ENCODE measurements around the gene DRD4.
"Not testable (repeated sequence)": the region's sequence is repeated elsewhere in the genome, so short reads cannot be mapped to it uniquely, and the experiment has no call there.

DRD4 gene

DNA sequence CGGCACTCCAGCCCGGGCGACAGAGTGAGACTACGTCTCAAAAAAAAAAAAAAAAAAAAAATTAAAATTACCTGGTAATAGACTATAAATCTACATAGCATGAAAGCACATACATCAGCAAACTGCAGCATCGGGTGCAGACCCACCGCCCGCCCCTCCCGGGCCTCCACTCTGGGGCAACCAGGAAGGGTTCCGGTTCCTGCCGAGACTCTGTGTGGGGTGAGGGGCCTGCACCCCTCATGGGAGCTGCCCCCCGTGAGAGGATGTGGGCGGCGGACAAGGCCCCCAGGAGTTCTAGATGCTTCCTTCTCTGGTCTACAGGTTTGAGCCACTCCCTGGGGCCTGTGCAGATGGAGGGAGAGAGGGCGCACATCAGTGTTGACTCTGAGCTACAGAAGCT, 9.1 kb downstream of the DRD4 start:
- TF ChIP-seq CTCF (conservative IDR thresholded peaks at IDR 0.05; ENCODE audit: low read depth, low read length) = no peak
- no peak for DNase-seq (ENCODE audit: low read depth)
- no peak overlapping the region for H3K4me3 ChIP-seq (ENCODE audit: low read length)

DNA sequence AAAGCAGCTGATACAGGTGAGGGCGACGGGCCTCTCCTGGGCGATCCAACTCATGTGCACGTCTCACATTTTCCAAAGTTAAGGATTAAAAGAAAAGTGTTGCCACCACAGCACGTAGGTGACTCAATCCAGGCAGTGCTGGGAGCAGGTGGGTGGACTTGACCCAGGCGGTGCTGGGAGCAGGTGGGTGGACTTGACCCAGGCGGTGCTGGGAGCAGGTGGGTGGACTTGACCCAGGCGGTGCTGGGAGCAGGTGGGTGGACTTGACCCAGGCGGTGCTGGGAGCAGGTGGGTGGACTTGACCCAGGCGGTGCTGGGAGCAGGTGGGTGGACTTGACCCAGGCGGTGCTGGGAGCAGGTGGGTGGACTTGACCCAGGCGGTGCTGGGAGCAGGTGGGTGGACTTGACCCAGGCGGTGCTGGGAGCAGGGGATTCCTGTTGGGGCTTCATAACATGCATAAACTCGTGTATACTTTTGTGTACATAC, 10.6 kb downstream of the DRD4 start:
- not testable (repeated sequence) for DNase-seq (ENCODE audit: low read depth)

DNA sequence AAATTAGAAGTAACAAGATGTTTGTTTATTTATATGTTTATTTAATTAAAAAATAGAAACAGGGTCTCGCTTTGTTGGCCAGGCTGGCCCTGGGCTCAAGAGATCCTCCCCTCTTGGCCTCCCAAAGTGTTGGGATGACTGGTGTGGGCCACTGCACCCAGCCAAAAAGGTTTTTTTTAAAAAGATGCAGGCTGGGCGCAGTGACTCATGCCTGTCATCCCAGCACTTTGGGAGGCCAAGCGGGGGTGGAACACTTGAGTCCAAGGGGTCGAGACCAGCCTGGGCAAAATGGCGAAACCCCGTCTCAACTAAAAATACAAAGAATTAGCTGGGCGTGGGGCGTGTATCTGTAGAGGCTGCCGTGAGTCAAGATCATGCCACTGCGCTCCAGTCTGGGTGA, 13.4 kb downstream of the DRD4 start:
- TF ChIP-seq CTCF (conservative IDR thresholded peaks at IDR 0.05; ENCODE audit: low read depth, low read length) = no peak
- DNase-seq (ENCODE audit: low read depth) = no peak
- H3K4me3 ChIP-seq (ENCODE audit: low read length) = no peak overlapping the region

More for the DNA sequence above, 10.6 kb downstream of the DRD4 start:
- H3K4me3 ChIP-seq (ENCODE audit: low read length) = not testable (repeated sequence)

DNA sequence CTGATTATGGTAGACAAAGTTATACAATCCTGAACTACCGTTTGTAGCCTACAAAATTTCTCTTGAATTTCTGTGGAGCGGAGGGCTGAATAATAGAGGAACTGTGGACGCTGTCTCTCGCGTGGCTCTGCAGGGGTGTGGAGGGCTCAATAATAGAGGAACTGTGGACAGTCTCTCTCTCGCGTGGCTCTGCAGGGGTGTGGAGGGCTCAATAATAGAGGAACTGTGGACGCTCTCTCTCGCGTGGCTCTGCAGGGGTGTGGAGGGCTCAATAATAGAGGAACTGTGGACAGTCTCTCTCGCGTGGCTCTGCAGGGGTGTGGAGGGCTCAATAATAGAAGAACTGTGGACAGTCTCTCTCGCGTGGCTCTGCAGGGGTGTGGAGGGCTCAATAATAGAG, 16.1 kb downstream of the DRD4 start:
- not testable (repeated sequence) for DNase-seq (ENCODE audit: low read depth)

DNA sequence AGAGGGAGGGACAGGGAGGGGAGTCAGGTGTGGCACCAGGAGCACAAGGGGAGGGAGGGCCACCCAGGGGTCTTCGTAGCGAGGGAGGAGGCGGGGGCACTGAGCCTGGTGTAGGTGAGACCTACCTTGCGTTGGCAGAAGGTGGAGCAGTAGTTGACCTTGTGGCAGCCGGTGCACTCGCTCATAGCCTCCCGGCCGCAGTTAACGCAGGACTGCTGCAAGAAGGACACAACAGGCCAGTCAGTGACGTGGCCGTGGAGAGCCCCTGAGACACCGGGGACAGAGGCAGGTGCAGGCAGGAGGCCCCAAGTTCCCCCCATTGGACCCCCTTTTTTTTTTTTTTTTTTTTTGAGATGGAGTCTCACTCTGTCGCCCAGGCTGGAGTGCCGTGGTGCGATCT, 16.8 kb downstream of the DRD4 start:
- no peak for TF ChIP-seq CTCF (conservative IDR thresholded peaks at IDR 0.05; ENCODE audit: low read depth, low read length)
- no peak overlapping the region for H3K4me3 ChIP-seq (ENCODE audit: low read length)
- DNase-seq (ENCODE audit: low read depth) = no peak

More for the DNA sequence above, 16.1 kb downstream of the DRD4 start:
- H3K4me3 ChIP-seq (ENCODE audit: low read length) = not testable (repeated sequence)

DNA sequence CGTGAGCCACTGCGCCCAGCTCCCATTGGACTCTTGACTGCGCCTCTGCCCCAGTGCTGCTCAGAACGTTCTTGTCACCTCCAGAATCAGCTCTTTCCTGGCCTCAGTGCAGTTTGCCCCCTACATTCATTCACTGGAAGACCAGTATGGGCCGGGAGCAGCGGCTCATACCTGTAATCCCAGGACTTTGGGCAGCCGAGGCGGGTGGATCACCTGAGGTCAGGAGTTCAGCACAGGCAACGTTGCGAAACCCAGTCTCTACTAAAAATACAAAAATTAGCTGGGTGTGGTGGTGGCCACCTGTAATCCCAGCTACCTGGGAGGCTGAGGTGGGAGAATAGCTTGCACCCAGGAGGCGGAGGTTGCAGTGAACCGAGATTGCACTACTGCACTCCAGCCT, 17.4 kb downstream of the DRD4 start:
- H3K4me3 ChIP-seq (ENCODE audit: low read length); DNase-seq (ENCODE audit: low read depth): not testable (repeated sequence)

DNA sequence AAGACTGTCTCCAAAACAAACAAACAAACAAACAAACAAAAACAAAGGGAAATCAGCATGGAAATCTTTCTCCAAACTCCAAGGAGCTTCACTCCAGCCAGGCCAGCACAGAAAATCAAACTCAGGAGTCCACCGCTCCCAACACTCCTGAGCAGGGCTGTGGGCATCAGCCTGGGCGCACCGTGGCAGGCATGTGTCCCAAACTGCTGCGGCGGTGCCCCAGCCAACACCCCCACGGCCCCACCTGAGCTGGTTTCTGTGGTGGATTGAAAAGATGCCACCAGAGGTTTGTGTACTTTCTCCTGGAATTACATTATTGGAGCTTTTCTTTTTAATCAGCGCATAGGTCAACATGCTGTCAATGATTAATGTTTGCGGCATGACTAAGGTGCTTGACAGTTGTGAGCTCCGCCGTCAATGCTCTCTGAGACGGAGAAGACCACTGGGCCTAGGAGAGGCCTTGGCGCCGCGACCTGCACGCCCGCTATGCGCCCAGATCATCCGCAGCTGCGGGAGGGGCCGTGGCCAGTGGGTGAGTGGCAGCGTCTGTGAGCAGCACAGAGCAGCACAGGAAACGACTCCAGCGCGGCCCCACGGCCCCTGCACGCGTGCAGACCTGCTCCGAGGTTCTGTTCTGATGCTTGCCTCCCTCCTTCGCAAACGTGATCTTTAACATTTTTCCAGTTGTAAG, 18.1 kb downstream of the DRD4 start:
- DNase-seq (ENCODE audit: low read depth) = no peak
- no peak for TF ChIP-seq CTCF (conservative IDR thresholded peaks at IDR 0.05; ENCODE audit: low read depth, low read length)
- H3K4me3 ChIP-seq (ENCODE audit: low read length) = no peak overlapping the region

GRCh38 chr11:656426-656825, 19.4 kb downstream of the DRD4 start:
- no peak overlapping the region for H3K4me3 ChIP-seq (ENCODE audit: low read length)
- TF ChIP-seq CTCF (conservative IDR thresholded peaks at IDR 0.05; ENCODE audit: low read depth, low read length) = no peak
- DNase-seq (ENCODE audit: low read depth) = no peak

- no peak overlapping the region for H3K4me3 ChIP-seq (ENCODE audit: low read length)
- no peak for DNase-seq (ENCODE audit: low read depth)
- TF ChIP-seq CTCF (conservative IDR thresholded peaks at IDR 0.05; ENCODE audit: low read depth, low read length) = no peak
Measured at GRCh38 chr11:656866-657265, 19.8 kb downstream of the DRD4 start.
